ENCODE data around the gene TUBB1. TPM values are rescaled to one million over a fixed set of nuclear protein-coding genes. Genes with fewer than 3 reads are reported as not detected.

The TUBB1 gene
- total and polyA plus RNA-seq, 2 of the 4 experiments (the other 2 are of a cell fraction), result not detected

- Histone ChIP-seq H2BK120ac (ENCODE audit: low read depth, low read length) (no peak overlapping the region), H3K79me1 (ENCODE audit: low read depth in 1 of 2, low read length in 2 of 2) (peaks cover 4 to 30% of the 10 kb centered on the region in 2 experiments; a peak in 3 of 4 replicates), H3K14ac (replicated peaks; ENCODE audit: low read depth, low read length) (no peak overlapping the region), H3K9me3 (ENCODE audit: control insufficient read depth, insufficient read depth, low read length) (no peaks in the 10 kb centered on the region), H3K27ac (ENCODE audit: insufficient read depth, low read length) (no peak overlapping the region), H3K56ac (ENCODE audit: extremely low read depth, insufficient read depth, low read length) (no peak overlapping the region), H4K91ac (ENCODE audit: insufficient read depth, low read depth, low read length) (no peak overlapping the region), H3K9ac (ENCODE audit: low read depth, low read length) (no peak overlapping the region), H3K23ac (ENCODE audit: low read depth, low read length) (no peak overlapping the region), H3K36me3 (ENCODE audit: control insufficient read depth, insufficient read depth, low read length) (peaks cover 31% of the 10 kb centered on the region), H3K4me1 (ENCODE audit: control insufficient read depth, insufficient read depth, low read length) (peaks cover 1% of the 10 kb centered on the region), H2AFZ (replicated peaks; ENCODE audit: low read length, poor library complexity) (no peak overlapping the region), H3K27me3 (ENCODE audit: control insufficient read depth, insufficient read depth, low read length) (no peaks in the 10 kb centered on the region), H4K5ac (ENCODE audit: low read depth, low read length) (no peak overlapping the region), H4K8ac (ENCODE audit: low read depth in 2 of 2, low read length in 2 of 2) (no peak overlapping the region), H3K4me2 (ENCODE audit: low read depth, low read length) (no peak overlapping the region), H3K18ac (ENCODE audit: low read depth, low read length) (no peak overlapping the region), H2BK5ac (ENCODE audit: low read depth, low read length, poor library complexity, severe bottlenecking) (no peak overlapping the region), H2AK5ac (ENCODE audit: low read depth, low read length) (no peak overlapping the region), H2BK20ac (ENCODE audit: low read depth, low read length) (no peak overlapping the region), H3K9me1 (ENCODE audit: insufficient read depth, low read length) (peaks cover 5% of the 10 kb centered on the region; the same call in 1 of the 2 replicates), H3K4me3 (ENCODE audit: insufficient read depth, low read depth, low read length) (no peak overlapping the region), H3K4ac (ENCODE audit: low read depth, low read length) (no peak overlapping the region), H2BK15ac (ENCODE audit: low read depth, low read length) (no peak overlapping the region), H2AK9ac (replicated peaks; ENCODE audit: low read depth, low read length, poor library complexity) (no peak overlapping the region), H4K20me1 (ENCODE audit: insufficient read depth, low read length) (no peaks in the 10 kb centered on the region; the same call in 1 of the 2 replicates)
- intact Hi-C loops (cut with micrococcal nuclease), result no loop called here
- no peak for ATAC-seq (ENCODE audit: low read depth)
- CTCF ChIA-PET, result no interaction called here
- no peak for DNase-seq
- BruUV-seq (replicated peaks), result no TSS peak
- POLR2A ChIA-PET (ENCODE audit: unreplicated experiment), result no interaction called here
- WGBS, 2 experiments (ENCODE audit: extremely low coverage in 2 of 2, insufficient read length in 1 of 2), result no CpG with 5 or more reads among the region's 3 CpGs
- in situ Hi-C loops (cut with MboI; ENCODE audit: low sequenced_read_pairs), result no loop called here
- TF ChIP-seq MAZ (IDR thresholded peaks at IDR 0.05; ENCODE audit: borderline replicate concordance, low read depth, low read length), result no peak
- TF ChIP-seq MXI1 (IDR thresholded peaks at IDR 0.05; ENCODE audit: borderline replicate concordance, low read depth, low read length), result no peak
- TF ChIP-seq POLR2A (IDR thresholded peaks at IDR 0.05; ENCODE audit: low read depth, low read length), result no peak
- TF ChIP-seq MAFK (IDR thresholded peaks at IDR 0.05; ENCODE audit: low read depth, low read length), result no peak
- dilution Hi-C loops (cut with HindIII; ENCODE audit: low sequenced_read_pairs, unreplicated experiment), result no loop called here
Measured at GRCh38 chr20:59000326-59000725, 18.9 kb upstream of the TUBB1 start.

Data from IMR-90 (cell line).